IPS DF 6.9 (cell line): ENCODE measurements around the gene CHP2.
"Not testable (repeated sequence)": the region's sequence is repeated elsewhere in the genome, so short reads cannot be mapped to it uniquely, and the experiment has no call there.

Experiments used
- DNase-seq: peaks from one replicate; pipeline ENCODE4 v3.0.0-alpha.2; 2013; ENCODE audit warnings: low read depth, low spot score
- H3K27ac ChIP-seq: one replicate; pipeline ENCODE4 v1.5.1; 2013; ENCODE audit warnings: low read length, control low read depth
- H3K27me3 ChIP-seq: 2 replicates; pipeline ENCODE4 v1.6.1; 2013; ENCODE audit warnings: mild to moderate bottlenecking, low read length; ENCODE audit not compliant: control insufficient read depth, insufficient read depth
- H3K36me3 ChIP-seq: 2 replicates; pipeline ENCODE4 v1.6.1; 2013; ENCODE audit warnings: low read length; ENCODE audit not compliant: control insufficient read depth, insufficient read depth
- H3K4me1 ChIP-seq: 2 replicates; pipeline ENCODE4 v1.6.1; 2013; ENCODE audit warnings: low read length; ENCODE audit not compliant: control insufficient read depth, insufficient read depth
- H3K4me3 ChIP-seq: 2 replicates; pipeline ENCODE4 v1.5.1; 2013; ENCODE audit warnings: mild to moderate bottlenecking, low read length
- H3K9me3 ChIP-seq: 2 replicates; pipeline ENCODE4 v1.6.1; 2013; ENCODE audit warnings: low read length, inconsistent platforms; ENCODE audit not compliant: control insufficient read depth, insufficient read depth
- WGBS: extraction: QIAGEN DNeasy Blood & Tissue Kit; methylation state at CpG from one replicate; pipeline ENCODE4 v1.1.7; 2013; ENCODE audit warnings: mixed read lengths, missing lambda C conversion rate; ENCODE audit not compliant: insufficient read length, insufficient coverage; 5-methylcytosine and 5-hydroxymethylcytosine counted together

Gene CHP2

GRCh38 chr16:23724096-23724784, 30.6 kb upstream of the CHP2 start:
- H3K27me3 ChIP-seq, result no peaks in the 10 kb centered on the region
- no peaks in the 10 kb centered on the region for H3K4me1 ChIP-seq
- H3K27ac ChIP-seq, result no peak overlapping the region
- DNase-seq, result no peak
- no CpG with 5 or more reads among the region's 8 CpGs for WGBS
- no peaks in the 10 kb centered on the region for H3K9me3 ChIP-seq
- H3K4me3 ChIP-seq, result no peak overlapping the region
- no peaks in the 10 kb centered on the region for H3K36me3 ChIP-seq

- Histone ChIP-seq H3K27me3 (no peaks in the 10 kb centered on the region), H3K27ac (no peak overlapping the region), H3K4me3 (no peak overlapping the region), H3K4me1 (no peaks in the 10 kb centered on the region), H3K36me3 (no peaks in the 10 kb centered on the region), H3K9me3 (no peaks in the 10 kb centered on the region)
- WGBS, result no CpG with 5 or more reads among the region's 3 CpGs
- DNase-seq, result no peak
Observed at GRCh38 chr16:23724785-23725131, 30.1 kb upstream of the CHP2 start.

- Histone ChIP-seq H3K4me1 (no peaks in the 10 kb centered on the region), H3K27me3 (no peaks in the 10 kb centered on the region), H3K4me3 (no peak overlapping the region), H3K36me3 (no peaks in the 10 kb centered on the region), H3K27ac (no peak overlapping the region), H3K9me3 (no peaks in the 10 kb centered on the region)
- DNase-seq, result no peak
- no CpG with 5 or more reads among the region's 3 CpGs for WGBS
Observed at GRCh38 chr16:23726710-23727109, 28.1 kb upstream of the CHP2 start.

- H3K4me3 ChIP-seq, result no peak overlapping the region
- no peaks in the 10 kb centered on the region for H3K36me3 ChIP-seq
- no peaks in the 10 kb centered on the region for H3K27me3 ChIP-seq
- H3K4me1 ChIP-seq, result no peaks in the 10 kb centered on the region
- H3K9me3 ChIP-seq, result no peaks in the 10 kb centered on the region
- 100% methylated on average over 1 of the region's 10 CpGs for WGBS
- DNase-seq, result no peak
- no peak overlapping the region for H3K27ac ChIP-seq
Observed at GRCh38 chr16:23728112-23728477, 26.7 kb upstream of the CHP2 start.

GRCh38 chr16:23729503-23730424, 25.1 kb upstream of the CHP2 start:
- no peaks in the 10 kb centered on the region for H3K27me3 ChIP-seq
- no peak for DNase-seq
- WGBS, result no CpG with 5 or more reads among the region's 12 CpGs
- no peak overlapping the region for H3K4me3 ChIP-seq
- H3K36me3 ChIP-seq, result no peaks in the 10 kb centered on the region
- no peaks in the 10 kb centered on the region for H3K9me3 ChIP-seq
- no peak overlapping the region for H3K27ac ChIP-seq
- no peaks in the 10 kb centered on the region for H3K4me1 ChIP-seq

- no CpG with 5 or more reads among the region's 19 CpGs for WGBS
- H3K9me3 ChIP-seq, result no peaks in the 10 kb centered on the region
- no peaks in the 10 kb centered on the region for H3K36me3 ChIP-seq
- no peak overlapping the region for H3K27ac ChIP-seq
- H3K27me3 ChIP-seq, result no peaks in the 10 kb centered on the region
- H3K4me3 ChIP-seq, result no peak overlapping the region
- H3K4me1 ChIP-seq, result no peaks in the 10 kb centered on the region
- no peak for DNase-seq
Observed at GRCh38 chr16:23734176-23734893, 20.5 kb upstream of the CHP2 start.

GRCh38 chr16:23737423-23738028, 17.3 kb upstream of the CHP2 start:
- not testable (repeated sequence) for H3K4me3 ChIP-seq, H3K27ac ChIP-seq, H3K36me3 ChIP-seq, H3K9me3 ChIP-seq, DNase-seq, H3K4me1 ChIP-seq, H3K27me3 ChIP-seq
- WGBS, result no CpG with 5 or more reads among the region's 1 CpG

GRCh38 chr16:23739516-23739915, 15.3 kb upstream of the CHP2 start:
- WGBS, result no CpG with 5 or more reads among the region's 1 CpG

GRCh38 chr16:23741675-23742303, 13.0 kb upstream of the CHP2 start:
- no CpG with 5 or more reads among the region's 2 CpGs for WGBS
- no peaks in the 10 kb centered on the region for H3K9me3 ChIP-seq
- no peaks in the 10 kb centered on the region for H3K27me3 ChIP-seq
- no peaks in the 10 kb centered on the region for H3K36me3 ChIP-seq
- H3K27ac ChIP-seq, result no peak overlapping the region
- DNase-seq, result no peak
- H3K4me1 ChIP-seq, result no peaks in the 10 kb centered on the region; the same call in 1 of the 2 replicates
- no peak overlapping the region for H3K4me3 ChIP-seq

More at GRCh38 chr16:23739516-23739915, 15.3 kb upstream of the CHP2 start:
- H3K9me3 ChIP-seq, result no peaks in the 10 kb centered on the region
- H3K27me3 ChIP-seq, result no peaks in the 10 kb centered on the region
- no peak overlapping the region for H3K27ac ChIP-seq
- no peaks in the 10 kb centered on the region; the same call in 1 of the 2 replicates for H3K4me1 ChIP-seq
- H3K36me3 ChIP-seq, result no peaks in the 10 kb centered on the region
- H3K4me3 ChIP-seq, result no peak overlapping the region
- DNase-seq, result no peak

GRCh38 chr16:23742766-23743165, 12.1 kb upstream of the CHP2 start:
- Histone ChIP-seq H3K4me1 (no peaks in the 10 kb centered on the region; the same call in 1 of the 2 replicates), H3K27me3 (no peaks in the 10 kb centered on the region), H3K27ac (no peak overlapping the region), H3K4me3 (no peak overlapping the region), H3K9me3 (no peaks in the 10 kb centered on the region), H3K36me3 (no peaks in the 10 kb centered on the region)
- DNase-seq, result no peak
- no CpG with 5 or more reads among the region's 4 CpGs for WGBS
